ENCODE results near the gene CHRNA9.
"Not testable (repeated sequence)": the region's sequence is repeated elsewhere in the genome, so short reads cannot be mapped to it uniquely, and the experiment has no call there.

CHRNA9 gene

GRCh38 chr4:40388239-40388638 is 53.1 kb downstream of the CHRNA9 start:
- no peak for DNase-seq (ENCODE audit: low spot score)

GRCh38 chr4:40389986-40390385 is 54.9 kb downstream of the CHRNA9 start:
- no peak for DNase-seq (ENCODE audit: low spot score)

- not testable (repeated sequence) for DNase-seq (ENCODE audit: low spot score)
These were observed 57.1 kb downstream of the CHRNA9 start for GRCh38 chr4:40392241-40392640.

GRCh38 chr4:40394236-40394635 is 59.1 kb downstream of the CHRNA9 start:
- DNase-seq (ENCODE audit: low spot score), result no peak

GRCh38 chr4:40395166-40395900 is 60.2 kb downstream of the CHRNA9 start:
- no peak for DNase-seq (ENCODE audit: low spot score)

GRCh38 chr4:40395908-40396793 is 61.0 kb downstream of the CHRNA9 start:
- DNase-seq (ENCODE audit: low spot score), result no peak

- DNase-seq (ENCODE audit: low spot score), result no peak
These were observed 64.4 kb downstream of the CHRNA9 start for GRCh38 chr4:40399578-40399977.

- DNase-seq (ENCODE audit: low spot score), result no peak
These were observed 66.0 kb downstream of the CHRNA9 start for GRCh38 chr4:40401096-40401495.

GRCh38 chr4:40401631-40402030 is 66.5 kb downstream of the CHRNA9 start:
- no peak for DNase-seq (ENCODE audit: low spot score)

- DNase-seq (ENCODE audit: low spot score), result no peak
These were observed 67.4 kb downstream of the CHRNA9 start for GRCh38 chr4:40402556-40402955.

- DNase-seq (ENCODE audit: low spot score), result no peak
These were observed 67.9 kb downstream of the CHRNA9 start for GRCh38 chr4:40403081-40403480.
